ENCODE results near the gene HMBS. TPM values are rescaled to one million over a fixed set of nuclear protein-coding genes. Genes with fewer than 3 reads are reported as not detected.
A peak's percentile ranks its signal among the peaks of the same experiment; 100 is the strongest.
"Not testable (repeated sequence)": the region's sequence is repeated elsewhere in the genome, so short reads cannot be mapped to it uniquely, and the experiment has no call there.

HMBS gene
- polyA plus RNA-seq, 1 donor: 26.7 TPM

- DNase-seq: no peak
Observed at GRCh38 chr11:119118946-119119345, 34.3 kb downstream of the HMBS start.

GRCh38 chr11:119120639-119121007 is 35.9 kb downstream of the HMBS start:
- peak; percentile 66 for DNase-seq

- peak; percentile 98 for DNase-seq
Observed at GRCh38 chr11:119121008-119121810, 36.5 kb downstream of the HMBS start, which contains the start of gene HINFP. TSS of gene HINFP (plus strand) at chr11:119121580. CDS start at chr11:119126945, 5,365 bp downstream.

GRCh38 chr11:119121811-119122124 is 37.1 kb downstream of the HMBS start:
- no peak for DNase-seq

- no peak for DNase-seq
Observed at GRCh38 chr11:119125821-119126220, 41.1 kb downstream of the HMBS start.

GRCh38 chr11:119126675-119127268 is 42.1 kb downstream of the HMBS start:
- DNase-seq: no peak

- no peak for DNase-seq
Observed at GRCh38 chr11:119130662-119131061, 46.0 kb downstream of the HMBS start.

- DNase-seq: no peak
Observed at GRCh38 chr11:119134389-119134978, 49.8 kb downstream of the HMBS start.

GRCh38 chr11:119139276-119139675 is 54.6 kb downstream of the HMBS start:
- DNase-seq: not testable (repeated sequence)

Other genes starting within 250 kb of the HMBS start
- not detected for gene CXCR5, start 201.0 kb upstream of the HMBS start, polyA plus RNA-seq (ENCODE audit: insufficient read length)
- 27.6 TPM for gene BCL9L, start 159.0 kb upstream of the HMBS start, polyA plus RNA-seq (ENCODE audit: insufficient read length)
- 11.8 TPM for gene UPK2, start 128.6 kb upstream of the HMBS start, polyA plus RNA-seq (ENCODE audit: insufficient read length)
- 0.13 TPM for gene FOXR1, start 113.1 kb upstream of the HMBS start, polyA plus RNA-seq (ENCODE audit: insufficient read length)
- gene CENATAC, start 86.7 kb upstream of the HMBS start, polyA plus RNA-seq (ENCODE audit: insufficient read length): 52.8 TPM
- 993 TPM for gene RPS25, start 66.5 kb upstream of the HMBS start, polyA plus RNA-seq (ENCODE audit: insufficient read length)
- gene TRAPPC4, start 66.1 kb upstream of the HMBS start, polyA plus RNA-seq (ENCODE audit: insufficient read length): 87.6 TPM
- gene SLC37A4, start 54.0 kb upstream of the HMBS start, polyA plus RNA-seq (ENCODE audit: insufficient read length): 97.8 TPM
- gene HYOU1, start 27.7 kb upstream of the HMBS start, polyA plus RNA-seq (ENCODE audit: insufficient read length): 114 TPM
- gene VPS11, start 17.1 kb upstream of the HMBS start, polyA plus RNA-seq (ENCODE audit: insufficient read length): 59.9 TPM
- 63.5 TPM for gene DPAGT1, start 17.0 kb downstream of the HMBS start, polyA plus RNA-seq (ENCODE audit: insufficient read length)
- gene C2CD2L, start 22.5 kb downstream of the HMBS start, polyA plus RNA-seq (ENCODE audit: insufficient read length): 11.1 TPM
- 43.3 TPM for gene HINFP, start 36.7 kb downstream of the HMBS start, polyA plus RNA-seq (ENCODE audit: insufficient read length)
- 1.0 TPM for gene ABCG4, start 64.2 kb downstream of the HMBS start, polyA plus RNA-seq (ENCODE audit: insufficient read length)
- 10.0 TPM for gene NLRX1, start 83.8 kb downstream of the HMBS start, polyA plus RNA-seq (ENCODE audit: insufficient read length)
- 19.2 TPM for gene NHERF4, start 100.6 kb downstream of the HMBS start, polyA plus RNA-seq (ENCODE audit: insufficient read length)
- 24.4 TPM for gene CBL, start 121.5 kb downstream of the HMBS start, polyA plus RNA-seq (ENCODE audit: insufficient read length)
- gene MCAM, start 232.2 kb downstream of the HMBS start, polyA plus RNA-seq (ENCODE audit: insufficient read length): 42.5 TPM
- gene RNF26, start 249.6 kb downstream of the HMBS start, polyA plus RNA-seq (ENCODE audit: insufficient read length): 31.9 TPM

Measured in left kidney (tissue), 2 donors.